Loucy (cell line): ENCODE measurements around the gene LAMA5.

Experiments used
- CTCF ChIP-seq: fragments of 200-600 bp; sonication (generic); conservative IDR thresholded peaks from 2 replicates; pipeline ENCODE4 v1.5.1; 2014; ENCODE audit warnings: mild to moderate bottlenecking, antibody characterized with exemption, low read length
- EZH2phosphoT487 ChIP-seq: fragments of 200-600 bp; IDR thresholded peaks from 2 replicates; pipeline ENCODE4 v1.6.1; 2018; ENCODE audit warnings: antibody characterized with exemption, mild to moderate bottlenecking, moderate library complexity, borderline replicate concordance

DNA sequence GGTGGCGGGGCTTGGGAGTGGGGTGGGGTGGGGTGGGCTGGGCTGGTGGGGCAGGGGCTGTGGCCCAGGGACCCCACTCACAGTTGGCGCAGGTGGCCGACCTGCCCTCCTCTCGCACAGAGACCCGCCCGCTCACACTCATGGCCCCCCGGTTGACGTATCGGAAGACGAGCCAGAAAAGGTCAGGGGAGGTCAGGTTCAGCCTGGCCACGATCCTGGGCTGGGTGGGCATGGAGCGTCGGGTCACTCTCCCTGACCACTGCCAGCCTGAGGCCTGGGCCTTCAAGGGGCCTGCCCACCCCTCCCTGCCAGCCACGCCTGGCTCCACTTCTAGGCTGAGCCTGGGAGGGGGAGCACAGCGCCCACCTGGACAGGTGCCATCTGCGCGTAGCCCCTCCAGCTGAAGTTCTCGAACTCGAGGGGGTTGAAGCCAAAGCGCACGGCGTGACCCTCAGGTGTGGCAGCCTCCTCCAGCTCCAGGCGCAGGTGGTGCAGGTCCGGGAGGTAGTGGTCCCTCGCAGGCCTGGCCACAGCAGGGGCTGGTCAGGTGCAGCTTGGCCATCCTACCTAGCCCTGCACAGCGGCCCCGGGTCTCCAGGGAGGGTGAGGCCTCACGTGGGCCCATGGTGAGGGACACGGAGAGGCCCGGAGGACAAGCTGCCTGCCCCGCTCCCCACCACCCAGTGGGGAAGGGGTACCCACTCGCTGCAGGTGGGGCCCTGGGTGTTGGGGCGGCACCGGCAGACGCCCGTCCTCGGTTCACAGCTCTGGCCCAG lies 33.1 kb downstream of the LAMA5 start:
- no peak for TF ChIP-seq CTCF
- no peak for TF ChIP-seq EZH2phosphoT487
